Measurements from ENCODE around the gene PCYT1B. TPM values are rescaled to one million over a fixed set of nuclear protein-coding genes. Genes with fewer than 3 reads are reported as not detected.

PCYT1B gene
- total and polyA plus RNA-seq, 9 donors, result 1.3 to 4.8 (median 2.4) TPM

DNA sequence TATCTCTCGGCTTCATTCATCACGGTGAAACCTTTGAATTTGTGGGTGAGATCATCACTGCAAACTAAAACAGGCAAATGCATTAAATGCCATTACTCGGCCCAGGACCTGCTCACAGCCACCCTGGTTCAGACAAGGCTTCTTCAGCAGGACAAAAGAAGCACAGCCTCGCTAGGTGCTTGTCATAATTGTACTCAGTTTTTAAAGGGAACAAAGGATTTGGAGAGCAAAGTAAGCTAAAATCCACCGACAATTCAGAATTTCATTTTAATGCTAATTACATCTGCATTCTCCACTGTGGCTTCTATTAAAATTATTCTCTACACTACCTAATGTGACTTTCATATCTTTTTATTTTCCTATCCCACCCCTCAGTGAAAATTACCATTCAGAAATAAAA, 57.0 kb downstream of the PCYT1B start:
- intact Hi-C loops (cut with DNase I), result no loop called here
- WGBS, 3 donors, result 74 to 78% (median 75%) methylated on average over 5 of the region's 5 CpGs
- no peak overlapping the region for H3K27ac ChIP-seq

DNA sequence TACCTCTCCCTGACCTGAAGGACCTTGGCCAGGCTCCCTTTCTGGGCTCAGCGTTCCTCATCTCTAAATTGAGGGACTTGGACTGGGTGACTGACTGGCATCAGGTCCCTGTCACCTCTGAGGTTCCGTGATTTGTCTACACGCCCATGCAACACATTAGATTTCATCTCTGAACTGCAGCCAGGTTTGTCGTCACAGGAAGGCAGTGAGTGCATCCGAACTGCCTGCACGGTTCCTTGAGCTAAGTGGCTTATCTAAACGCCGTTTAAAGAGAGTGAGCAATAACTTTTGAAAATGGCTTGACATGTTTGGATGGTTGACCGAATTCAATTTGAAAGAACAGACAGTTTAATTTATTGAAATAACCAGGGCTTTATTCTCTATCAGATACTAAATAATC, 70.1 kb downstream of the PCYT1B start:
- Histone ChIP-seq H3K27ac (no peak overlapping the region), H3K4me3 (no peak overlapping the region), H3K27me3 (no peaks in the 10 kb centered on the region), H3K36me3 (no peaks in the 10 kb centered on the region), H3K4me1 (ENCODE audit: insufficient read depth) (no peaks in the 10 kb centered on the region), H3K9me3 (no peaks in the 10 kb centered on the region)
- intact Hi-C loops (cut with DNase I), result no loop called here
- no peak for DNase-seq
- TF ChIP-seq POLR2A (IDR thresholded peaks at IDR 0.05), result no peak
- TF ChIP-seq, protein P1, sequence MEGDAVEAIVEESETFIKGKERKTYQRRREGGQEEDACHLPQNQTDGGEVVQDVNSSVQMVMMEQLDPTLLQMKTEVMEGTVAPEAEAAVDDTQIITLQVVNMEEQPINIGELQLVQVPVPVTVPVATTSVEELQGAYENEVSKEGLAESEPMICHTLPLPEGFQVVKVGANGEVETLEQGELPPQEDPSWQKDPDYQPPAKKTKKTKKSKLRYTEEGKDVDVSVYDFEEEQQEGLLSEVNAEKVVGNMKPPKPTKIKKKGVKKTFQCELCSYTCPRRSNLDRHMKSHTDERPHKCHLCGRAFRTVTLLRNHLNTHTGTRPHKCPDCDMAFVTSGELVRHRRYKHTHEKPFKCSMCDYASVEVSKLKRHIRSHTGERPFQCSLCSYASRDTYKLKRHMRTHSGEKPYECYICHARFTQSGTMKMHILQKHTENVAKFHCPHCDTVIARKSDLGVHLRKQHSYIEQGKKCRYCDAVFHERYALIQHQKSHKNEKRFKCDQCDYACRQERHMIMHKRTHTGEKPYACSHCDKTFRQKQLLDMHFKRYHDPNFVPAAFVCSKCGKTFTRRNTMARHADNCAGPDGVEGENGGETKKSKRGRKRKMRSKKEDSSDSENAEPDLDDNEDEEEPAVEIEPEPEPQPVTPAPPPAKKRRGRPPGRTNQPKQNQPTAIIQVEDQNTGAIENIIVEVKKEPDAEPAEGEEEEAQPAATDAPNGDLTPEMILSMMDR (IDR thresholded peaks at IDR 0.05), result no peak
- no peak for TF ChIP-seq EP300 (IDR thresholded peaks at IDR 0.05)
- 82 to 86% (median 84%) methylated on average over 9 of the region's 9 CpGs for WGBS, 3 donors

More for the DNA sequence above, 57.0 kb downstream of the PCYT1B start:
- Histone ChIP-seq H3K27me3 (no peaks in the 10 kb centered on the region), H3K36me3 (no peaks in the 10 kb centered on the region), H3K9me3 (no peaks in the 10 kb centered on the region), H3K4me3 (no peak overlapping the region), H3K4me1 (ENCODE audit: insufficient read depth) (no peaks in the 10 kb centered on the region)
- no peak for TF ChIP-seq EP300 (IDR thresholded peaks at IDR 0.05)
- TF ChIP-seq, protein P1 (IDR thresholded peaks at IDR 0.05), result no peak
- no peak for TF ChIP-seq POLR2A (IDR thresholded peaks at IDR 0.05)
- no peak for DNase-seq

DNA sequence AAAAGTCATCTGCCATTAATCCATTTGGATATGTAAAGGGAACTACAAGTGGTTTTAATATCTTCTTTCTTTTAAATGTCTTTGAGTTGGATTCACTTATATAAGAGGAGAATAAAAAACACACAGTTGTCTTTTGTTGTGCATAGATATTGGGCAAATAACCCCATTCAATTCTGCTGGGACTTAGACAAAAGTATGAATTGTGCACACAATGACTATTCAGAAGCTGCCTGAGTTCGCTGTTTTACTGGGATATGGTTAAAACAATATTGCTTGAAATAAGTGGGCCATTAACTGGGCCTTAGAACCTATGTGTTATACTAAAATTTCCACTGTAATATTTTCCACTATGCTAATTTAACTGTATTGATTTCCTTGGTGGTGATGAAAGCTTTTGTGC, 71.7 kb downstream of the PCYT1B start:
- no peaks in the 10 kb centered on the region for H3K4me1 ChIP-seq (ENCODE audit: insufficient read depth)
- WGBS, 3 donors, result 66 to 86% (median 79%) methylated on average over 1 of the region's 1 CpG
- no peak for DNase-seq

DNA sequence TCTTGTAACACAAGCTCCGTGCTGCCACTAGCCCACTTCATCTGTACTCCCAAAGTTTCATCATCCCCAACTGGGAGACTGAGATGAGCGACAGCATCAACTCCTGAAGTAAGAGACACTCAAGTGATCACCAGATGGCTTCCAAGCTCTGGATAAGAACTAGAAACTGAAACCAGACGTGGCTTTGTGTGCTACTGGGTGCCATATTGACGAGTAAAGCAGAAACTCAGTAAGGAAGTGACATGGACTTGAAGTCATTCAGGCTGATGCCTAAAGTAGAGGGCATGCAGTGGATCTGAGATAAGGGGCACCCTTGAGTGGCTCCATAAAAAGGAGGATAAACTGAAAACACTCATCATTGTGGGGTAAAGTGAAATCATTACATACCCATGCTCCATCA, 72.4 kb downstream of the PCYT1B start:
- 64 to 72% (median 69%) methylated on average over 4 of the region's 4 CpGs for WGBS, 3 donors
- no peak for DNase-seq
- TF ChIP-seq POLR2A (IDR thresholded peaks at IDR 0.05), result no peak
- TF ChIP-seq EP300 (IDR thresholded peaks at IDR 0.05), result no peak
- TF ChIP-seq, protein P1 (IDR thresholded peaks at IDR 0.05), result no peak
- no peaks in the 10 kb centered on the region for H3K9me3 ChIP-seq
- H3K36me3 ChIP-seq, result no peaks in the 10 kb centered on the region
- no peak overlapping the region for H3K4me3 ChIP-seq
- no peaks in the 10 kb centered on the region for H3K27me3 ChIP-seq
- intact Hi-C loops (cut with DNase I), result no loop called here
- H3K4me1 ChIP-seq (ENCODE audit: insufficient read depth), result no peaks in the 10 kb centered on the region
- no peak overlapping the region for H3K27ac ChIP-seq

More for the DNA sequence above, 71.7 kb downstream of the PCYT1B start:
- Histone ChIP-seq H3K27me3 (no peaks in the 10 kb centered on the region), H3K4me3 (no peak overlapping the region), H3K36me3 (no peaks in the 10 kb centered on the region), H3K27ac (no peak overlapping the region), H3K9me3 (no peaks in the 10 kb centered on the region)
- no peak for TF ChIP-seq POLR2A (IDR thresholded peaks at IDR 0.05)
- intact Hi-C loops (cut with DNase I), result no loop called here

DNA sequence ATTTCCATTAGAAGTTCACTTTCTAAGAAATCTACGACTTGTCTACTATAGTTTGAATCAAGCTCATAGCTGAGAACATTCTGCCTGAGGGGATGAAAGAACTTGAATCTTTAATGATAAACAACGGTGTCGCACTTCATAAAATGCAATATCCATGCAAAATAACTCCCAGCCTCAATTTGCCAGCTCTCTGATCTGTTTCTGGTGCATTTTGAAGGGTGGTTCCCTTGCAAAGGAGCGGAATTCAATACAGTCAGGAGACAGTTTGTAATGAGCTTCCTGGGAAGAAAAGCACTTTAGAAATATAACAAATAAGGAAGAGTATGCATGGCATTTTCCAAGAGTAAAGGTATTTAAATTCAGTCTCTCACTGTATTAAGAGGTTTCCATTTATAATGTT, 80.0 kb downstream of the PCYT1B start:
- H3K4me1 ChIP-seq (ENCODE audit: insufficient read depth), result no peaks in the 10 kb centered on the region
- TF ChIP-seq, protein P1 (IDR thresholded peaks at IDR 0.05), result no peak
- TF ChIP-seq POLR2A (IDR thresholded peaks at IDR 0.05), result no peak
- TF ChIP-seq EP300 (IDR thresholded peaks at IDR 0.05), result no peak
- H3K9me3 ChIP-seq, result no peaks in the 10 kb centered on the region
- H3K36me3 ChIP-seq, result no peaks in the 10 kb centered on the region
- intact Hi-C loops (cut with DNase I), result no loop called here
- no peak overlapping the region for H3K27ac ChIP-seq
- WGBS, 3 donors, result 75 to 83% (median 78%) methylated on average over 4 of the region's 4 CpGs
- no peaks in the 10 kb centered on the region for H3K27me3 ChIP-seq
- DNase-seq, result no peak
- H3K4me3 ChIP-seq, result no peak overlapping the region

Measured in ovary (tissue), 9 donors.